NCI-H187 treated with DMSO at 0.1 percent for 48 hours (cell line): ENCODE measurements around the gene PYGM.

Experiments used
- DNase-seq: peaks from one replicate; lab custom pipeline; 2025; lab: John Stamatoyannopoulos, UW

PYGM gene

DNA sequence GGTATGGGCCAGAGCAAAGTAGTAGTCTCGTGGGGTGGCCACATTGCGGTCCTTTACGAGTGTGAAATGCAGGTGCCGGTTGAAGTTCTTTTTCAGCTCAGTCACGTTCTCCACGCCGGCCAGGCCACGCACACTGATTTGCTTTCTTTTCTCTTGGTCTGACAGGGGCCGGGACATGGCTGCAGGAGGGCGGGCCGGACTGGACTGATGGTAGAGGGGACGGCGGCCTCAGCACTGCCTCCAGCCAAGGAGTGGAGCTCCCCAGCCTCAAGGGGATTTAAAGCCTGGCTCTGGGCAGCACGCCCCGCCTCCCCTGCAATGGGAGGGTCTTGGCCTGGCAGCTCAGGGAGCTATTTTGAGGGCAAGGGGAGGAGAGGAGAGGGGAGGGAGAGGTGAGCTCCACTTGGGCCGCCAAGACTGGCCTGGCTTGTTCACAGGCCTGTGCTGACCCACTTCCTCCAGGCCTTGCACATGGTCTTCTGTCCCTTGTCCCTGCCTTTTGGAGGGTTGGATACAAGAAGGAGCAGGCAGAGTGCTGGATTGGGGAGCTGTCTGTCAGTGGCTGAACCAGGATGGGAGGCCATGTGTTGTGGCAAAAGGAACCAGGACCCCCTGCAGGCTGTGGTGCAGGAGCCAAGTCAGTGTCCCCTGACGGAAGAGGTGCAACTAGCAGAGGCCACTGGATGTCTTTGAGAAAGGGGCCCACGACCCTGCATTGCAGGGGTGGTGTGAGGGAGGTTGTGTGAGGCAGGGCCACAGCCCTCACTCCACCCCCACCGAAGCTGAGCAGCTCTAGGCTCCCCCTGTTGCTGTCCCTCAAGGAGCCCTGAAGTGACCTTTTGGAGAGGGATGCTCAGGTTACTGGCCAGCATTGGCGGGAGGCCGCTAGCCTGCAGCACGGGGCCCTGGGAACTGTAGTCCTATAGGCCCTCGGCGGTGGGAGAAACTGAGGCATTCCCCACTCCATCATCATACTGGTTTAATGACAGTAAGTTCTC, at the start of gene PYGM:
Gene PYGM (minus strand): TSS at position 253 of the 998 bp plus-strand sequence. CDS start 76 bp downstream, at position 177.
- DNase-seq = no peak

DNA sequence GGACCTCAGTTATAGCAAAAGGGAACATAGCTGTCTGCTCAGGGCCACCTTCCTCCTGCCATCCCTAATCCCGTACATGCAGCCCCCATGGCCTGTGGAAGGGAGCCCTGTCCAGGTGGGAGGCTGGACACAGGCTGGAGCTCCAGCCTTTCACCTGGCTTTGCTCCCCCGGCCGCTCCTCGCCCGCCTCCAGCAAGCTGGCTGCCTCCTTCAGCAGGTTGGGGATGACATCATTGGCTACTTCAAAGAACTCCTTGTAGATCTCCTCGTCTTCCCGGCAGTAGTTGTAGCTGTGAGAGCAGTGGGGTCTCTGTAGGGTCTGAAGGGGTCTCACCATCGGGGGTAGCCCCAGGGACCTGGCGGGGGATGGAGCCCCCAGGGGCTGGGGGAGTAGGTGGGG, 45.7 kb upstream of the PYGM start:
- no peak for DNase-seq

- DNase-seq = no peak
These were observed 44.8 kb upstream of the PYGM start for GRCh38 chr11:64804346-64805210.

DNA sequence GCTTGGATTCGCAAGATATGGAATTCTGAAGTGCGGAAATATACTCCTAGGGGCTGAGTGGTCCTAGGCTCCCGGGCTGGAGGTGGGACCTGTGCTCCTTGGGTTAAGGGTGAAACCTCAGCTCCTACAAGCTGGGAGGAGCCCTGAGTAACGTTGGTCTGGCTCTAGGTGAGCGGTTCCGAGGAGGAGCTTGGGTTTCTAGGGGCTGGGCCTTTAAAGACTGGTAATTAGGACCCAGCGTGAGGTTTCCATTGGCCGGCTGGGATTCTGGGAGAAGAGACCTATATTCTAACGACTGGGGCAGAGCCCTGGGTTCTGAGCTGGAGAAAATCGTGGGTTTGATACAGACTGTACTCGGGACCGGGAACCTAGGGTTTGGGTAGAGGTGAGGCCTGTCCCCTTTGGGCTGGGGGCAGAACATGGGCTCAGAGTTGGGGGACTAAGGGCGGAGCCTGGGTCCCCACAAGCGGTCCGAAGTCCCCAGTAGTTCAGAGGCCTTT, 44.1 kb upstream of the PYGM start:
- no peak for DNase-seq

DNA sequence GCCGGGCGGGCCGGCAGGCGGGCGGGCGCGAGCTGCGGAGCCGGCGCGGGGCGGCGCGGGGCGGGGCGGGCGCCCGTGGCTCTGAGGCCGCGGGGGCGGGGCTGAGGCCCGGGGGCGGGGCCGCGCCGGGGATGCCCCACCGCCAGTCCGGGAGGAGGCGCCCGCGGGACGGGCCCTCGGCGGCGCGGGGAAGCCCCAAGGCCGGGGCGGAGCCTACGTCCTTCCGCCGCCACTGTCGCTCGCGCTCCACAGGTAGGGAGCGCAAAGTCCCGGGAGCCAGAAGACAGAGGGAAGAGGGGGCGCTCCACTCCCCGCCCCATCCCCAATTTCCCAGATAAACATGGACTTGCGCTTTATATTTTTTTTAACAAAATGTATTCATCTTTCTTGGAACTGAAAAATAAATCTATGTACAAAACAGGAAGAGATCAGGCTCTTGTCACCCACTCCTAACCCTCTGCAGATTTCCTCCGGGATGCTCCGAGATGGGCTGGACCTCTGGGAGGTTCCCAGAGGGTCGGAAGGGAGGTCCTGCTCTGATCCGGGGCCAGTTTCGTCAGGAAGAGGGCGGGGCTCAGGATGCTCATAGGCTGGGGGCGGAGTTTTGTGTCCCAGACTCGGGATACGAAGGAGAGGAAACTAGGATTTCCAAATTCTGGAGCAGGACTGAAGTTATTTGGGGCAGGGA, 43.5 kb upstream of the PYGM start, which contains the start of gene MAP4K2:
Gene MAP4K2 (minus strand): TSS at position 57 of the 688 bp plus-strand sequence. CDS start 65 bp downstream, outside the sequence.
- DNase-seq = peak; percentile 17

- DNase-seq = no peak
These were observed 42.8 kb upstream of the PYGM start for GRCh38 chr11:64802370-64803157.

DNA sequence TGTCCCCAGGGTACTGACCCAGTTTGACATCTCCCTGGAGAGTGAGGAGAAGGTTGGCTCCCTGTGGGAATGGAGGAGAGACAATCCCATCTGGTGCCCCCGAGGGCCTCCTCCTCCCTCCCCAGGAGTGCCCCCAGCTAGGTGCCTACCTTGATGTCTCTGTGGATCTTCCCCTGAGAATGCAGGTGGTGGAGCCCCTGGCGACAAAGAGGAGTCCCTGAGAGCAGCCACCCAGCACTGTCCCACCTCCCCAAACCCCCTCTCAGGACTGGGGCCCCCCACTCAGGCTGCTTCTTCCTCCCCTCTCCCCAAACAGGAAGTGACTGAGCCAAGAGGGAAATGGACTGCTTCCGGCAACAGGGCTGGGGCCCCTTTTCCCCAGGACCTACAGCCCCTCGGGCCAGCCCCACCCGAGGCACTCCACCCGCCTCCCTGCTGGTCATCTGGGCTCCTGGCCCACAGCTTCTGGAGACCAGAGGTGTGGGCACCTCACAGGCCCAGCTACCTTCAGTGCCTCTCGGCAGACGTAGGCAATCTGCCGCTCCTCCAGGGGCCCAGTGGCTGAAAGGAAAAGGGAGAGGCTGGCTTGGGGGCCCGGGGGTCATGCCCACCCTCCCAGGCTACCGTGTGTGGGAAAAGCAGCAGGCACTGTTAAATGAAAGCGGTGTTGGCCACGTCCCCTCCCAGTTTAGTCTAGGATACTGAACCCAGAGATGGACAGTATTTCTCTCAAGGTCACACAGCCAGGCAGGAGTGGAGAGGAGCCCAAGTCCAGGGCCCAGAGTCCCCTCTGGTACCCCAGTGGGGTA, 42.0 kb upstream of the PYGM start:
- DNase-seq = no peak

- DNase-seq = no peak
These were observed 41.3 kb upstream of the PYGM start for GRCh38 chr11:64801158-64801464.

DNA sequence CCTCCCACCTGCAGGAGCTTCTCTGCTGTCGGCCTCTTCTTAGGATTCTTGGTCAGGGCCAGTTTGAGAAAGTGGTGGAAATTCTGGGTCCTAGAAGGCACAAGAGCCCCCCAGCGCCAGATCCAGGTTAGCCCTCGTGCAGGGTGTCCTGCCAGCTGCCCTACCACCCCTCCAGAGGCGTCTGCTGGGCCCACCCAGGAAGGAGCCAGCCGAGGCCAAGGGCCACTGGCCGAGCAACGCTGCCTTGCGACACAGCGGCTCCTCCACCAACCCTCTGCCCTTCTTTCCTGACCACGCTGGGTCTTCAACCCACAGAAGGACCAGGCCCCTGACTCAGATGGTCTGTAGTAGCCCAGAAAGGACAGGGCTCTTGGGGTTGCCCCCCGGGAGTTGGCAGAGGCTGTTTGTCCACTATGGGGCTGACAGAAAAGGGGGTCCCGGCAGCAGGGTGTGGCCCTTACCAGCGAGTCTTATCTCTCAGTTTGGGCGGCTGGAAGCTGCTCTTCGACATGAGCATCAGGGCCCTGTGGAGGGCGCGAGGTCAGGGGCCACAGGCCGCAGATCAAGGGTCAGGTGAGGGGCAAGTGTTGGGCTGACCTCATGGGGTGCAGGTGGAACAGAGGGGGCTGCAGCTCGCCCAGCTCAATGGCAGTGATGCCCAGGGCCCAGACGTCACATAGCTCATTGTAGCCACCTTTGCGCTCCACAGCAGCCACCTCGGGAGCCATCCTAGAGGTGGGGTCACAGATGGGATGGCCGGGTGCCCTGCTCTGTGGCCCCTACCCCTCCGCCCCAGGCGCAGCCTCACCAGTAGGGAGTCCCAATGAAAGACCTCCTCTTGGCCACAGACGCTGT, 40.8 kb upstream of the PYGM start:
- DNase-seq = no peak

DNA sequence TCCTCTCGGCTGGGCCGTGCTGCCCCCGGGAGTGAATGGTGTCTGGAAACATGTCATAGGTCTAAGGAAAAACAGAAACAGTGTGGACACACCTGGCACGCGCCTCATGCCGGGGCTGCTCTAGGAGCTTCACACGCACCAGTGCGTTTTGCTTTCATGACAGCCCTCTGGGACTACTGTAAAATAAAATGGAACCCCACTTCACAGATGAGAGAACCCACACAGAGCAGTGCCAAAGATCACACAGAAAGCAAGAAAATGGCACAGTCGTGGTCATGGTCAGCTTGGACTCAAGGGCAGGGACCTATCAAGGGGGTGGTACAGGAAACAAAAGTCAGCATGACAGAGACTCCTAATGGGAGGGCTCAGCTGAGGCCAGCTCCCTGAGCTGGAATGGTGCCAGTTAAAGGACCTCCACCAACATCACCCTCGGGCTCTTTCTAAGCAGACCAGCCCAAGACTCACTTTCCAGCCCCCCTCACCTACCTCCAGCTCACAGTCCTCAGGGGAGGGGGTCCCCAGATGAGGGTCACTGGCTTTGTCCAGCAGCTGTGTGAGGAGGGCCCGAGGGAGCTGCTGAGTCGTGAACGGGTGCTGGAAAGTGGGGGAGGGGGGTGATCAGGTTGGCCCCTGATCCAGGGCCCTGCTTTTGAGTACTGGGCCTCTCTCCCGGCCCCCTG, 40.0 kb upstream of the PYGM start:
- DNase-seq = no peak

GRCh38 chr11:64799256-64799622, 39.5 kb upstream of the PYGM start:
- no peak for DNase-seq

DNA sequence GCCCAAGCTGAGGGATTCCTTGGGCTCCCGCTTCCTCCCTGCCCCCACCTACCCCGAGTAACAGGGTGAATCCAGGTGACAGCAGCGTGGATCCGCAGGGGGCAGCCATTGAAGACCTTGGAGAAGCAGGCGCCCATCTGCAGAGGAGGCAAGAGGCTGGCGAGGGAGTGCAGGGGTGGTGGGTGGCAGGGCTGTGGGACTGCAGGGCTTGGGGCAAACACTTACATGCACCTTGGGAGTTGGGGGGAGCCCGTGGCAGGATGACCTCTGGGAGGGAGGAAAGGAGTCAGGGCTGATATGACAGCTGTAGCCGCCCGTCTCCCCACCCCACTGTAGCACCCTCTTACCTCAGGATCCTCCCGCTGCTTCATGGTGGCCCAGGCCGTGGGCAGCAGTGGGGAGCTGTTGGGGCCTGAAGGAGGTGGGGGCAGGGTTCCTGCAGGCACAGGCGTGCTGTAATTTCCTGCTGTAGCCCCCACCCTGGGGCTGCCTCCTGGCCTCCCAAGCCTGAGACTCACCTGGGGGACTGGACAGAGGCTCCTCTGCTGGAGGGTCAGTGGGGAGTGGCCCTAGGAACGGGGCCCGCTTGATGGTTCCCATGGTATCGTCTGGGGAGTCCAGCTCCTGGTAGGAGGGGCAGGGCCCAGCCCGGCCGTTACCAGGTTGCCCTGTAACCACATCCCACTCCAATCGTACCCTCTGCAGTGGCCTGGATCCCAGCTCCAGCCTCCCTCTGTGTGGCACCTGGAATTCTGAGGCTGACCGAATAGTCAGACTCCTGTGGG, 37.2 kb upstream of the PYGM start:
- DNase-seq = no peak

DNA sequence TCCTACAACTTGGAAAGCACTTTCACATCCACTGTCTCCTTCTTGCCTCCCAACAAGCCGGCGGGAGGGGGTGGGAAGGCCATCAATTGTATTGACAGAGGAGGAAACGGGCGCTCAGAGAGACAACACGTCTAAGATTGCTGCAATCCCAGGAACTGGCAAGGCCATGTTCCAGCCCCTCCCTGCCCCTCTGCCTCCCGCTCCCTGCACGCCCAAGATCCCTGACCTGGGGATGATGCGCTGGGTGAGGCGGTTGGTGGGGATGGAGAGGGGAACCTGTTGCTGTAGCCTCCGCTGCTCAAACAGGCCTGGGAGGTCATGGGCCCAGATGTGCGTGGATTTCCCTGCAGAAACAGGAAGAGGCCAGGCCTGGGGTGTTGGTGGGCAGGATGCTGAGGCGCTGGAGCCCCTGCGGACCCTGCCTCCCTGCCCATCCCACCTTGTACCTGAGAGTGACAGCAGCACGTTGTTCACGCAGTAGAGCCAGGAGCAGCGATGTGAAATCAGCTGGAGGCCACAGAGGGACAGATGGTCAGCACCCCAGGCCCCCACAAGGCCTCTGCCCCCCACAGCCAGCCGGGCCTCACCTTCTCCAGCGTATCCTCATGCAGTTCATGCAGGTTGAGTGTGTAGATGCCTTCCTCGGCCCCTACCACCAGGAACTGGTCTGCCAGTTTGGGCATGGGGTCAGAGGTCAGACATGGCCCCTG, 36.4 kb upstream of the PYGM start:
- no peak for DNase-seq

GRCh38 chr11:64794526-64794925, 34.8 kb upstream of the PYGM start:
- DNase-seq = no peak

DNA sequence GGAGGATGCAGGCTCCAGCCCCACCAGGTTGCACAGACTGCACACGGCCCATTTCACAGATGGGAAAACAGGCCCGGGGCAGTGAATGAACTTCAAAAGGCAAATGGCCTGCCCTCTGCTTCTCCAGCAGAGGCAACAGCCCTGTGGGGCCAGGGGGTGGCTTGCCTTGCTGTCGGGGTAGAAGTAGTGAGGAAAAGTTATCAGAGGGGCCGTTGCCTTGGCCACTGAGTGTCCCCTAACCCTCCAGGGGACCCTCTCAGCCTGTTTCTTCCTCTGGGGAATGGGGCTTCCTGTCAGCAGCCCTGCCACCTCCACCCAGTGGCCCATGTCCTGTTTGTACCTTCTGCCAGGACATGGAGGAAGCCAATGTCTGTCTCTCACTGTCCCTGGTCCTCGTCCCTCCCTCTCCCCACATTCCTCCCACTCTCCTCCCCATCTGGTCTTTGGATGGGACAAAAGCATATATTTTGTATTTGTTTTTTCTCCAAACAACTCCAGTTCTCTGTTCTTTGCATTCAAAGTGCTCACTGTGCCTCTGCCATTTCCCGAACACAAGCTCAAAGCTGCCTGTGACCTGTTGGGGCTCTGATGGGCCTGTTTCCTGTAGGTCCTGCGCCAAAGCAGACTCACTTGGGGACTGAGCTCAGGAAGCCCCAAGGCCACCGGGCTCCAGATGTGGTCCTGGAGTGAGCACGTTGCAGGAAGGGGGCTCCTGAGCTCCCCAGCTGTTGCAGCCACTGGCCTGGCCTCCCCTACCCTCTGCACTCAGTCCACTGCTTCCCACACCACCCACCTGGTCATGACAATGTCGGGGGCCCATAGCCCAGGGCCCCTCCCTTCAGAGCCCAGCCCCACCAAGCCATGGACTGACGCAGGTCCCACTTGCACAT, 33.7 kb upstream of the PYGM start:
- DNase-seq = no peak

DNA sequence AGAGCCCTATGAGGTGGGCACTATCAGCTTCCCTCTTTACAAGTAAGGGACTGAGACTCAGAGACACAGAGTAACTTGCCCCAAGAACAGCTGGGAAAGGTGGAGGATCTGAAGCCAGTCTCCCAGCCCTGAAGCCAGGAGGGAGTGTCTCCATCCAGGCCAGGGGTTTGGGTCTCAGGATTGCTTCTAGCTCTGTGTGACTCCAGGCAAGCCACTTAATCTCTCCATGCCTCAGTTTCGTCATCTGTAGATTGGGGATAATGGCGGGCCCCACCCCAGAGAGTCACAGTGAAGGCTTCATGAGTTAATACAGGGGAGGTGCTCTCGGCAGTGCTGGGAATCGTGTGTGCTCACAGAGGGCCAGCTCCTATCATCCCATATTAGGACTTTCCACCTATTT, 32.7 kb upstream of the PYGM start:
- DNase-seq = no peak
